ENCODE data around the gene FGG.

The FGG gene

DNA sequence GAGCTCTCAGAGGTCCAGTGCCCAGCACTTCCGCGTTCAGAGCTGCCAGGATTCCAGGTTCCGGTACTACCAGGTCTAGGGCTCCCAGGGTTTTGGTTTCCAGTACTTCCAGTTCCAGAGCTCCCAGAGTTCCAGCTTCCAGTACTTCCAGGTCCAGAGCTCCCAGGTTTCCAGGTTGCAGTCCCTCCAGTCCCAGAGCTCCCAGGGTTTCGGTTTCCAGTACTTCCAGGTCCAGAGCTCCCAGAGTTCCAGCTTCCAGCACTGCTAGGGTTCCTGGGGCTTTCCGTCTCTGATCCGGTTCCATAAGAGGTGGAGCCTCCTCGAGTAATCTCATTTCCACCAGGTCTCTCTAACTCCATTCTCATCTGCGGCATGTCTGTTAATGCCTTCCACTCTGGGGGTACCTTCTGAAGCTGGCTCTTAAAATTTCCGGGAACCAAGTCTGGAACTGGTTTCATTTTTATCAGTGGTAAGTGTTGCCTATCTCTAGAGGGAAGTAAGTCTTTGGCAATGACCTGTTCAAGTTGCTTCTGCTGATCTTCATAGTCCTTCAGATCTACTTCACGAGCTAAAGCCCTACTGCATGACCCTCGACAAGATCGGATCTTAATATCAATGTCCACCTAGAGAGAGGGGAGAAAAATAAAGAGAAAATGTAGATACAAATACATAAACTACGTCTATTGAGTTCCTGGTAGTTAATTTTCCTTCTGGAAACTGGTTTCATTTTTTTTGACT is 26.0 kb downstream of the FGG start:
- DNase-seq (ENCODE audit: low read depth in 2 of 2, low spot score in 1 of 2) = no peak

DNA sequence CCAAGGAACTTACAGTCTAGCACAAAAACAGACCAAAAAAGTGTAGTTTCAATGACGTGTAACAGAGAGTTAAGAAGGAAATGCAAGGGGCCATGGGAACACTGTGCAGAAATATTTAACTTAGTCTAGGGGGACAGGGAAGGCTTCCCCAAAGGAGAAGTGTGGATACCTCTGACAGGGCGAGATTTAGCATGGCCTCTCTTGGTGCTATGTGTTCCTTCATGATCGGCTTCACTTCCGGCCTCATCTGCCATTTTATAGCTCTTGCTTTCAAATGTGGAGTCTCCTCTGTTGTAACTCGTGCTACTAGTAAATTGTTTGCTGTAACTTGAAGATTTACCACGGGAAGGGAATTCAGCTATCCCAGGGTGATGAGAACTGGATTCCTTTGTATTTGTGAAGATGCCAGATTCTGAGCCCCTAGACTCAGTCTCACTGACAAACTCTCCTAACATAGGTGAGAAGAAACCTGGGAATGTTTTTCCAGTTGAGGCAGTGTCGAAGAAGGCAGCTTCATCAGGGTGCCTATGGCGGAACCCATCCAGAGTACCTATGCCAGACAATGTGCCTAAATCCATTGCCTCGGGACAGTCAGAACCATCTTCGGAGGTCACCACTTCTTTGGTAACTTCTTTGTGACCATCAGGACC is 27.0 kb downstream of the FGG start:
- DNase-seq (ENCODE audit: low read depth in 2 of 2, low spot score in 1 of 2) = no peak

DNA sequence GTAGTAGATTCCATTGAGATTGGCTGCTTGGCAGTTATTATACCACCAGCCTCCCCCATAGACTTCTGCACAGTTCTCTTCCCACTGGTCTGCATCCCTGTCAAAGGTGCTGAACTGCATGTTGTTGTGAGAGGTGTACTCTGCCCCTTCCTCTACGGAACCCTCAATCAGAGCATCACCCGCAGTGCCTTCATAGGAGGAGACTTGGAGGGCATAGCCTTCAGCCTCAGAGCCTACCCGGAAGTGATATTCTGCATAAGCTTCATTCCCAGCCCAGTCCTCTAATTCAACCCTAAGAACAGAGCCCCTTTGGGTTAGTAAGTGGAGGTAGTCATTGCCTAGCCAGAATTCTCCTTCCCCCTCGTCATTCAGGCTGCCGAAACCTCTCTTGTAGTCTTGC is 28.2 kb downstream of the FGG start:
- no peak for DNase-seq (ENCODE audit: low read depth in 2 of 2, low spot score in 1 of 2)

- DNase-seq (ENCODE audit: low read depth in 2 of 2, low spot score in 1 of 2) = no peak
These were observed 28.8 kb downstream of the FGG start for GRCh38 chr4:154583677-154584076.

DNA sequence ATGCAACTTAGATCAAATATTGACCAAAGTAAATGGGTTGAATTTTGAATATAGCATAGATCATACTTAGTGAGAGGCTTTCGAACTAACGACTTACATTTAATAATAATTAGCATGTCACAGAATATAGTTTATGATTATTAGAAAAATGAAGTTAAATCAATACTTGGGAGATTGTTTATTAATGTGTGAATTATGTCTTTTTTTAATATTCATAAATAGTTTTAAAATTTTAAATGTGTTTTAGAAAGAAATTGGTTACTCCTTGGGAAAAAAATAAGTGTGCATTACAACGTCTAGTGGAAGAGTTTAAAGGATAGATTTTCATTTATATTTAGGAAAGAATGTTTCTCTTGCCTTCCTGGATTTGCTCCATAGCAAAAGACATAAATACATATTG is 29.2 kb downstream of the FGG start:
- DNase-seq (ENCODE audit: low read depth in 2 of 2, low spot score in 1 of 2) = no peak

- DNase-seq (ENCODE audit: low read depth in 2 of 2, low spot score in 1 of 2) = no peak
These were observed 29.7 kb downstream of the FGG start for GRCh38 chr4:154582723-154583122.

- no peak for DNase-seq (ENCODE audit: low read depth in 2 of 2, low spot score in 1 of 2)
These were observed 32.5 kb downstream of the FGG start for GRCh38 chr4:154579927-154580326.

- no peak for DNase-seq (ENCODE audit: low read depth in 2 of 2, low spot score in 1 of 2)
These were observed 33.5 kb downstream of the FGG start for GRCh38 chr4:154578919-154579318.

DNA sequence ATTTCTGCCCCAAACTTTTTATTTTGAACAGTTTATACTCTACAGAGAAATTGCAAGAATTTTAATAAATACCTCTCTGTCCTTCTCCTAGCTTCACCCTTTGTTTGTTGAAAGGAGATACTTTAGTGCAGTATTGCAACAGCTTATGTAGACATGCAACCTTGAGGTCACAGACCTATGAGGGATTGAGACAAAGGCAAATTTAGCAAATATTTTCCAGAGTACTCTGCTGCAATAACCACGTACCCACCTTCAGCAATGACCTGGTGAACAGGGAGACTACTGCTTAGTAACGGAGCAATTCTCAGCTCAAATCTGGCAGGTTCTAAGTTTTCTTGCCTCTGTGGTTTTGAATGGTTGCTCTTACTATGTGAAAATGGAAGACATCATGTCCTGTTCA is 35.1 kb downstream of the FGG start:
- no peak for DNase-seq (ENCODE audit: low read depth in 2 of 2, low spot score in 1 of 2)

- DNase-seq (ENCODE audit: low read depth in 2 of 2, low spot score in 1 of 2) = no peak
These were observed 38.1 kb downstream of the FGG start for GRCh38 chr4:154574311-154574710.

DNA sequence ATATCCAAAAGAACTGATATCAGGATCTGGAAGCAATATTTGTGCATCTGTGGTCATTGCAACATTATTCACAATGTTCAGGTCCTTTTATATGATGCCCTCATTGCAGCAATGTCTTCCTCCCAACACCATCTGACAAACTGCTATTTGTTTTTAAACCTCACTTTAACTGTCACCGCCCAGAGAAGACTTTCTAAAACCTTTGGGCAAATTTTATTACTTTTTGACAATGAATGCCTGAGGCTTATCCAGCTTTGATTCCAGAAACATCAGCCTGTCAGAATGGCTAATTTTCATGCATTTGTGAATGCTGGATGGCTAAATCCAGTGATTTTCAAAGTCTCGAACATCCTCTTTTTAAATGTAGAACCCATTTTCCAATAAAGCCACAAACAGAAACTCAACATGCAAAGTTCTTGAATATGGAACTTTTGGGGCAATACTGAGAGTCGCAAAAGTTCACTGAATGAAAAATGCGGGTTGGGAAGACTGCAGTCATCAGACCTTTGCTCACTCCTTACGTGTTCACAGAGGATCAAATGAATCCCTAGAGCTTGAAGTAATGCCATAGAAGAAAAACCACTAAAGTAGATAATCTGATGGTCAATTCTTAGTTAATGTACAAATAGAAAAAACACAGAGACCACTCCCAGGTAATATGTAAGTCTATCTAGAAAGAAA is 39.1 kb downstream of the FGG start:
- DNase-seq (ENCODE audit: low read depth in 2 of 2, low spot score in 1 of 2) = no peak

DNA sequence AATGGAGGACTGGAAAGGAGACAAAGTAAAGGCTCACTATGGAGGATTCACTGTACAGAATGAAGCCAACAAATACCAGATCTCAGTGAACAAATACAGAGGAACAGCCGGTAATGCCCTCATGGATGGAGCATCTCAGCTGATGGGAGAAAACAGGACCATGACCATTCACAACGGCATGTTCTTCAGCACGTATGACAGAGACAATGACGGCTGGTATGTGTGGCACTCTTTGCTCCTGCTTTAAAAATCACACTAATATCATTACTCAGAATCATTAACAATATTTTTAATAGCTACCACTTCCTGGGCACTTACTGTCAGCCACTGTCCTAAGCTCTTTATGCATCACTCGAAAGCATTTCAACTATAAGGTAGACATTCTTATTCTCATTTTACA is 42.9 kb downstream of the FGG start:
- no peak for DNase-seq (ENCODE audit: low read depth in 2 of 2, low spot score in 1 of 2)

- no peak for DNase-seq (ENCODE audit: low read depth in 2 of 2, low spot score in 1 of 2)
These were observed 43.4 kb downstream of the FGG start for GRCh38 chr4:154569028-154569427.

GRCh38 chr4:154566639-154567204 is 45.7 kb downstream of the FGG start:
- DNase-seq (ENCODE audit: low read depth in 2 of 2, low spot score in 1 of 2) = no peak

GRCh38 chr4:154565704-154566103 is 46.8 kb downstream of the FGG start:
- DNase-seq (ENCODE audit: low read depth in 2 of 2, low spot score in 1 of 2) = no peak

DNA sequence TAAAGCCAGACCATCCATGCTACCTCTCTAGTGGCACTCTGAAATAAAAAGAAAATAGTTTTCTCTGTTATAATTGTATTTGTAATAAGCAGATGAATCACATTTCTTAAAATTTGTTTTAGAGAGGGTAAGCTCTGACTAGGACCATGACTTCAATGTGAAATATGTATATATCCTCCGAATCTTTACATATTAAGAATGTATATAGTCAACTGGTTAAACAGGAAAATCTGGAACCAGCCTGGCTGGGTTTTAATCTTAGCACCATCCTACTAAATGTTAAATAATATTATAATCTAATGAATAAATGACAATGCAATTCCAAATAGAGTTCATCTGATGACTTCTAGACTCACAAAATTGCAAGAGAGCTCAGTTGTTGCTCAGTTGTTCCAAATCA is 48.1 kb downstream of the FGG start:
- no peak for DNase-seq (ENCODE audit: low read depth in 2 of 2, low spot score in 1 of 2)

DNA sequence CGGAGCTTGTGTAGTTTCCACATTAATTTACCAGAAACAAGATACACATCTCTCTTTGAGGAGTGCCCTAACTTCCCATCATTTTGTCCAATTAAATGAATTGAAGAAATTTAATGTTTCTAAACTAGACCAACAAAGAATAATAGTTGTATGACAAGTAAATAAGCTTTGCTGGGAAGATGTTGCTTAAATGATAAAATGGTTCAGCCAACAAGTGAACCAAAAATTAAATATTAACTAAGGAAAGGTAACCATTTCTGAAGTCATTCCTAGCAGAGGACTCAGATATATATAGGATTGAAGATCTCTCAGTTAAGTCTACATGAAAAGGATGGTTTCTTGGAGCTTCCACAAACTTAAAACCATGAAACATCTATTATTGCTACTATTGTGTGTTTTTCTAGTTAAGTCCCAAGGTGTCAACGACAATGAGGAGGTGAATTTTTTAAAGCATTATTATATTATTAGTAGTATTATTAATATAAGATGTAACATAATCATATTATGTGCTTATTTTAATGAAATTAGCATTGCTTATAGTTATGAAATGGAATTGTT is 49.7 kb downstream of the FGG start, which contains the start of gene FGB:
Gene FGB, plus strand, starts transcription at position 315 of the 558 bp plus-strand sequence. Its CDS starts 8 bp downstream, at position 323.
- no peak for DNase-seq (ENCODE audit: low read depth in 2 of 2, low spot score in 1 of 2)

GRCh38 chr4:154560824-154561231 is 51.6 kb downstream of the FGG start:
- DNase-seq (ENCODE audit: low read depth in 2 of 2, low spot score in 1 of 2) = no peak

DNA sequence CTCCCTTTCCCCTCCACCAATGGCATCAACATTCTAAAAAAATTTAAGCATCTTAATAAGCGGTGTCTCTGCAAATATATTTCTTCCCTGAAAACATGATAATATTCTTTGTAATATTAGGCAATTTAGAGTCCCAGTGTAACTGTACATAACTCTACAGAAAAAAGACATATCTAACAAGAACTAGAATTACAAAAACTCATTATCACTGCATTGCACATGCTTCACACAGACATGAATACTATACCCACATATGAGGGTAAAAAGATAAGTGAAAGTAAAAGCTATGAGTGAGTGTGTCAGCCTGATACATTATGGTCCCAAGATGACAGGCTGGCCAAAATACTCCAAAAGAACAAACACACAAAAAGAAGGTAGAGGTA is 52.0 kb downstream of the FGG start:
- no peak for DNase-seq (ENCODE audit: low read depth in 2 of 2, low spot score in 1 of 2)

DNA sequence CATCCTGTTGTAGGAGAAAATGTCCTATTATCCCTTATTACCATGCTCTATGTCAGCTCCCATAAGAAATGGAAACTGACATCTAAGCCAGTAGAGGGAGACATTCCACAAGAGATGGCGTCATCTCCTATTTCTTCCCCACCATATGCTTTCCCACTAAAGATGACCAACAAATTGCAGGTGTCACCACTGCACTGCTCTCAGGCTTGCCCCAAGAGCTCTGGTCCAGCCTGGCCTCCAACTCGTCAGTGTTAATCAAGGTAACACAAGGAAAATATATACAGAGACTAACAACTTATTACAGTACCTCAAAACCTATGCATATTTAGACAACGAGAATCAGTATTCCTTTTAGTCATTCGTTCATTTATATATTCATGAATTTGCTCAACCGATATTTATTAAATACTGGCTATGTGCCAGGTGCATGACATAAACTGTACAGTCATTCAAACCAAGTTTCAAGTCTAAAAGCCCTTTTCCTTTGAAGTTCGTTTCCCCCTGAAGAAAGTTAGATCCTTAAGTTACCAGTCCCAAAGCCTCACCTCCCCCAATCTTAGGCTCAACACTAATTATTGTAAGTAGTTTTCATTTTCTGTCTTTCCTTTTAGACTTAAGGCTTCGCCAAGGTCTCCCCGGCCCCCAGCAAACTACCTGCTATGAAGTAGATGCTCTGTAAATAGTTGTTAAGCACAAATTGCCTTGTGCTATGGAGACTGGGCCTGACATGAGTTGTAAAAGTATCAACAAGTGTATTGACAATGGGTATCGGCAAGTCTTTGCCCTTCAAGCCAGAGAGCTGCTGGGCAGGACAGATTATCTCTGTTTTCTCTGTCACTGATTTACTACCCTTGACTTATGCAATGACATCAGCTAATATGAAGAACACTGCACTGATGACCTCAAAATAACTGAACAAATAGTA is 52.7 kb downstream of the FGG start:
- DNase-seq (ENCODE audit: low read depth in 2 of 2, low spot score in 1 of 2) = no peak

DNA sequence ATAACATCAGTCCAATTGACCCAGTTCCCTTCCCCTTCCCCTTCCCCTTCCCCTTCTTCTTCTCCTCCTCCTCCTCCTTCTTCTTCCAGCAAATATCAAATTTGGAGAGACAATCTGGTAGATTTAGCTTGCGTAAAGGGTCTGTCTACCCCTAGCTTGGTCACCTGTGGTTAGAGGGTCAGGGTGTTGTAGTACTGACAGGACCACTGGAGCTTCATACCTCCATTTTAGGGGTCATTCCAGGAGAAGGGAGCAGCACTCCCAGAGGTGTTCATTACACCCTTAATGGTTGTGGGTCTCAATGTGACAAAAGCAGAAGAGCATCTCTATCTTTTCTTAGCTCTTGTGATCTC is 53.3 kb downstream of the FGG start:
- DNase-seq (ENCODE audit: low read depth in 2 of 2, low spot score in 1 of 2) = no peak
